HG02798 (cell line): ENCODE measurements around the gene SHOX.
"Not testable (repeated sequence)": the region's sequence is repeated elsewhere in the genome, so short reads cannot be mapped to it uniquely, and the experiment has no call there.

ENCODE experiments used
- ATAC-seq: cut with Tn5 transposase; IDR thresholded peaks from one replicate; pipeline ENCODE4 v1.9.1; 2021; ENCODE audit warnings: mild to moderate bottlenecking; ENCODE audit not compliant: unreplicated experiment, poor library complexity

Gene SHOX

GRCh38 chrX:630612-631496 is at the start of gene SHOX:
TSS of gene SHOX (plus strand) at chrX:630791. CDS start at chrX:630898, 107 bp downstream.
- no peak for ATAC-seq

GRCh38 chrX:581066-581465 is 49.5 kb upstream of the SHOX start:
- ATAC-seq = no peak

- no peak for ATAC-seq
Measured at GRCh38 chrX:581720-582298, 48.8 kb upstream of the SHOX start.

GRCh38 chrX:584572-584971 is 46.0 kb upstream of the SHOX start:
- ATAC-seq = no peak

- ATAC-seq = no peak
Measured at GRCh38 chrX:585115-585808, 45.3 kb upstream of the SHOX start.

GRCh38 chrX:586351-586750 is 44.2 kb upstream of the SHOX start:
- ATAC-seq = no peak

GRCh38 chrX:589261-589660 is 41.3 kb upstream of the SHOX start:
- not testable (repeated sequence) for ATAC-seq

GRCh38 chrX:590693-591404 is 39.7 kb upstream of the SHOX start:
- no peak for ATAC-seq

GRCh38 chrX:599837-600715 is 30.5 kb upstream of the SHOX start:
- ATAC-seq = no peak

GRCh38 chrX:603029-603428 is 27.6 kb upstream of the SHOX start:
- not testable (repeated sequence) for ATAC-seq

- not testable (repeated sequence) for ATAC-seq
Measured at GRCh38 chrX:604616-605015, 26.0 kb upstream of the SHOX start.

- ATAC-seq = not testable (repeated sequence)
Measured at GRCh38 chrX:608088-608487, 22.5 kb upstream of the SHOX start.

- no peak for ATAC-seq
Measured at GRCh38 chrX:614136-614535, 16.5 kb upstream of the SHOX start.

GRCh38 chrX:617401-617800 is 13.2 kb upstream of the SHOX start:
- ATAC-seq = no peak

GRCh38 chrX:617891-618290 is 12.7 kb upstream of the SHOX start:
- ATAC-seq = no peak

GRCh38 chrX:618304-618703 is 12.3 kb upstream of the SHOX start:
- not testable (repeated sequence) for ATAC-seq

- no peak for ATAC-seq
Measured at GRCh38 chrX:618761-619450, 11.7 kb upstream of the SHOX start.

GRCh38 chrX:619451-619811 is 11.2 kb upstream of the SHOX start:
- no peak for ATAC-seq
